ENCODE results near the gene CACNB2.

DNA sequence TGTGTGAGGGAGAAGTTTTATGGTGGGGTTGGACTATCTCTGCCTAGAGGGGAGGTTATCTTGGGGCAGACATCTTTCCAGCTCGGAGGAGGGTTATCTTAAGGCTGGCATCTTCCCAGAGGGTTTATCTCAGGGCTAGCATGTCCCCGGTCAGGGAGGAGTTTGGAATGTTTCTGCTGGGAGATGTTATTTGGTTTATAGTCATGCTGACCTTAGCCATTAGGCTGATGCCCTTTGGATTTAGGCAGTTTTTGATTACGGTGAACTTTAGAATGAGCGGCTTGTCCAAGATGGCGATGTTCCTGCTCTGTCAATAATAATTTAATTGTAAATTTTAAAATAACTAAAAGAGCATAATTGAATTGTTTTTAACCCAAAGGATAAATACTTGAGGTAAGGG, 236.4 kb downstream of the CACNB2 start:
- TF ChIP-seq CTCF (IDR thresholded peaks at IDR 0.05; ENCODE audit: poor library complexity) (no peak), EZH2phosphoT487 (IDR thresholded peaks at IDR 0.05; ENCODE audit: low read depth, severe bottlenecking, unreplicated experiment) (no peak), EZH2 (IDR thresholded peaks at IDR 0.05; ENCODE audit: borderline replicate concordance) (no peak)

Data from hepatocyte (in vitro differentiated cells).